ENCODE measurements around the gene PLEKHH3.
"Not testable (repeated sequence)": the region's sequence is repeated elsewhere in the genome, so short reads cannot be mapped to it uniquely, and the experiment has no call there.

Gene PLEKHH3

GRCh38 chr17:42651392-42651791 is 25.4 kb downstream of the PLEKHH3 start:
- DNase-seq (ENCODE audit: insufficient read length) (no peak), FAIRE-seq (no peak)
- TF ChIP-seq POLR2AphosphoS5 (IDR thresholded peaks at IDR 0.05; ENCODE audit: low read depth, low read length) (no peak), TAF1 (IDR thresholded peaks at IDR 0.05; ENCODE audit: borderline replicate concordance, low read depth, low read length) (no peak), POLR2A (IDR thresholded peaks at IDR 0.05; ENCODE audit: low read depth, low read length) (no peak)

GRCh38 chr17:42647778-42648177 is 29.0 kb downstream of the PLEKHH3 start:
- FAIRE-seq (no peak), DNase-seq (ENCODE audit: insufficient read length) (no peak)
- TF ChIP-seq TAF1 (IDR thresholded peaks at IDR 0.05; ENCODE audit: borderline replicate concordance, low read depth, low read length), result no peak
- TF ChIP-seq POLR2AphosphoS5 (IDR thresholded peaks at IDR 0.05; ENCODE audit: low read depth, low read length), result no peak
- TF ChIP-seq POLR2A (IDR thresholded peaks at IDR 0.05; ENCODE audit: low read depth, low read length), result no peak

GRCh38 chr17:42642336-42642735 is 34.5 kb downstream of the PLEKHH3 start:
- no peak for FAIRE-seq
- DNase-seq (ENCODE audit: insufficient read length), result no peak
- TF ChIP-seq POLR2AphosphoS5 (IDR thresholded peaks at IDR 0.05; ENCODE audit: low read depth, low read length), result no peak
- no peak for TF ChIP-seq POLR2A (IDR thresholded peaks at IDR 0.05; ENCODE audit: low read depth, low read length)
- TF ChIP-seq TAF1 (IDR thresholded peaks at IDR 0.05; ENCODE audit: borderline replicate concordance, low read depth, low read length), result no peak

GRCh38 chr17:42640121-42640520 is 36.7 kb downstream of the PLEKHH3 start:
- DNase-seq (ENCODE audit: insufficient read length) (no peak), FAIRE-seq (no peak)
- TF ChIP-seq POLR2A (IDR thresholded peaks at IDR 0.05; ENCODE audit: low read depth, low read length) (no peak), POLR2AphosphoS5 (IDR thresholded peaks at IDR 0.05; ENCODE audit: low read depth, low read length) (no peak), TAF1 (IDR thresholded peaks at IDR 0.05; ENCODE audit: borderline replicate concordance, low read depth, low read length) (no peak)

GRCh38 chr17:42639525-42640113 is 37.2 kb downstream of the PLEKHH3 start:
- FAIRE-seq, result no peak
- DNase-seq (ENCODE audit: insufficient read length), result no peak
- TF ChIP-seq POLR2AphosphoS5 (IDR thresholded peaks at IDR 0.05; ENCODE audit: low read depth, low read length) (no peak), TAF1 (IDR thresholded peaks at IDR 0.05; ENCODE audit: borderline replicate concordance, low read depth, low read length) (no peak), POLR2A (IDR thresholded peaks at IDR 0.05; ENCODE audit: low read depth, low read length) (no peak)

- TF ChIP-seq TAF1 (IDR thresholded peaks at IDR 0.05; ENCODE audit: borderline replicate concordance, low read depth, low read length) (no peak), POLR2A (IDR thresholded peaks at IDR 0.05; ENCODE audit: low read depth, low read length) (no peak), POLR2AphosphoS5 (IDR thresholded peaks at IDR 0.05; ENCODE audit: low read depth, low read length) (no peak)
- FAIRE-seq, result no peak
- DNase-seq (ENCODE audit: insufficient read length), result no peak
Observed at GRCh38 chr17:42632949-42633444, 43.8 kb downstream of the PLEKHH3 start.

- DNase-seq (ENCODE audit: insufficient read length) (no peak), FAIRE-seq (no peak)
- TF ChIP-seq TAF1 (IDR thresholded peaks at IDR 0.05; ENCODE audit: borderline replicate concordance, low read depth, low read length) (no peak), POLR2A (IDR thresholded peaks at IDR 0.05; ENCODE audit: low read depth, low read length) (no peak)
Observed at GRCh38 chr17:42629411-42630009, 47.3 kb downstream of the PLEKHH3 start.

GRCh38 chr17:42627032-42627764 is 49.6 kb downstream of the PLEKHH3 start:
- not testable (repeated sequence) for FAIRE-seq

GRCh38 chr17:42623732-42624596 is 52.8 kb downstream of the PLEKHH3 start:
- TF ChIP-seq POLR2AphosphoS5 (IDR thresholded peaks at IDR 0.05; ENCODE audit: low read depth, low read length), result no peak
- TF ChIP-seq POLR2A (IDR thresholded peaks at IDR 0.05; ENCODE audit: low read depth, low read length), result no peak
- no peak for TF ChIP-seq TAF1 (IDR thresholded peaks at IDR 0.05; ENCODE audit: borderline replicate concordance, low read depth, low read length)
- FAIRE-seq (no peak), DNase-seq (ENCODE audit: insufficient read length) (no peak)

More at GRCh38 chr17:42627032-42627764, 49.6 kb downstream of the PLEKHH3 start:
- DNase-seq (ENCODE audit: insufficient read length), result not testable (repeated sequence)

- TF ChIP-seq POLR2A (IDR thresholded peaks at IDR 0.05; ENCODE audit: low read depth, low read length) (no peak), POLR2AphosphoS5 (IDR thresholded peaks at IDR 0.05; ENCODE audit: low read depth, low read length) (no peak), TAF1 (IDR thresholded peaks at IDR 0.05; ENCODE audit: borderline replicate concordance, low read depth, low read length) (no peak)
- FAIRE-seq (no peak), DNase-seq (ENCODE audit: insufficient read length) (no peak)
Observed at GRCh38 chr17:42623271-42623670, 53.5 kb downstream of the PLEKHH3 start.

GRCh38 chr17:42621987-42622386 is 54.8 kb downstream of the PLEKHH3 start:
- not testable (repeated sequence) for FAIRE-seq; DNase-seq (ENCODE audit: insufficient read length)
